ENCODE measurements around the gene DLGAP4. TPM values are rescaled to one million over a fixed set of nuclear protein-coding genes. Genes with fewer than 3 reads are reported as not detected.

The DLGAP4 gene
- polyA plus RNA-seq, 1 donor (not counting 4 experiments of a cell fraction or from before 2014, with no cell fraction given), result 9.6 TPM

GRCh38 chr20:36320898-36321695 lies 15.0 kb downstream of the DLGAP4 start:
- H3K79me2 ChIP-seq (ENCODE audit: control insufficient read depth, insufficient read depth, low read length), result no peaks in the 10 kb centered on the region
- no peak overlapping the region for H3K9ac ChIP-seq (ENCODE audit: control insufficient read depth, extremely low read depth, insufficient read depth, low read length)
- no peaks in the 10 kb centered on the region for H3K9me1 ChIP-seq (ENCODE audit: control insufficient read depth, extremely low read depth, insufficient read depth, low read length)
- FAIRE-seq, result no peak
- no peak overlapping the region for H2AFZ ChIP-seq (ENCODE audit: control insufficient read depth, low read length)
- no peak for TF ChIP-seq CTCF (optimal IDR thresholded peaks at IDR 0.05 in 1 of 3, IDR thresholded peaks at IDR 0.05 in 1 of 3, conservative IDR thresholded peaks at IDR 0.05 in 1 of 3; ENCODE audit: extremely low read depth in 1 of 3, insufficient read depth in 2 of 3, low read length in 3 of 3)
- TF ChIP-seq EZH2 (IDR thresholded peaks at IDR 0.05; ENCODE audit: low read length), result no peak
- H3K9me3 ChIP-seq (ENCODE audit: control insufficient read depth, low read depth, low read length), result no peaks in the 10 kb centered on the region
- H3K4me2 ChIP-seq (ENCODE audit: control insufficient read depth, extremely low read depth, insufficient read depth, low read depth, low read length), result no peak overlapping the region
- dilution Hi-C loops (cut with MboI; ENCODE audit: extremely low pct_ligation_motif_present, low sequenced_read_pairs), result no loop called here
- H3K27me3 ChIP-seq (ENCODE audit: control insufficient read depth, extremely low read depth, insufficient read depth, low read length), result no peaks in the 10 kb centered on the region
- no peaks in the 10 kb centered on the region for H3K4me1 ChIP-seq (ENCODE audit: control insufficient read depth, extremely low read depth, insufficient read depth, low read length)
- H3K27ac ChIP-seq (ENCODE audit: control insufficient read depth, insufficient read depth, low read length), result no peak overlapping the region
- H3K36me3 ChIP-seq (ENCODE audit: control insufficient read depth in 2 of 2, extremely low read depth in 1 of 2, insufficient read depth in 2 of 2, low read length in 2 of 2), result no peaks in the 10 kb centered on the region
- H3K4me3 ChIP-seq (ENCODE audit: control insufficient read depth in 2 of 3, extremely low read depth in 1 of 3, insufficient read depth in 2 of 3, low read depth in 1 of 3, low read length in 3 of 3), result no peak overlapping the region
- H4K20me1 ChIP-seq (ENCODE audit: control insufficient read depth, extremely low read depth, insufficient read depth, low read length), result no peaks in the 10 kb centered on the region
- DNase-seq (ENCODE audit: low read depth, low spot score), result no peak

GRCh38 chr20:36322131-36322530 lies 16.0 kb downstream of the DLGAP4 start:
- no peaks in the 10 kb centered on the region for H3K36me3 ChIP-seq (ENCODE audit: control insufficient read depth in 2 of 2, extremely low read depth in 1 of 2, insufficient read depth in 2 of 2, low read length in 2 of 2)
- DNase-seq (ENCODE audit: low read depth, low spot score) (no peak), FAIRE-seq (no peak)
- H3K27ac ChIP-seq (ENCODE audit: control insufficient read depth, insufficient read depth, low read length), result no peak overlapping the region
- TF ChIP-seq EZH2 (IDR thresholded peaks at IDR 0.05; ENCODE audit: low read length) (no peak), CTCF (optimal IDR thresholded peaks at IDR 0.05 in 1 of 3, IDR thresholded peaks at IDR 0.05 in 1 of 3, conservative IDR thresholded peaks at IDR 0.05 in 1 of 3; ENCODE audit: extremely low read depth in 1 of 3, insufficient read depth in 2 of 3, low read length in 3 of 3) (no peak)
- H3K4me1 ChIP-seq (ENCODE audit: control insufficient read depth, extremely low read depth, insufficient read depth, low read length), result no peaks in the 10 kb centered on the region
- dilution Hi-C loops (cut with MboI; ENCODE audit: extremely low pct_ligation_motif_present, low sequenced_read_pairs), result no loop called here
- H3K9me1 ChIP-seq (ENCODE audit: control insufficient read depth, extremely low read depth, insufficient read depth, low read length), result no peaks in the 10 kb centered on the region
- no peaks in the 10 kb centered on the region for H4K20me1 ChIP-seq (ENCODE audit: control insufficient read depth, extremely low read depth, insufficient read depth, low read length)
- no peak overlapping the region for H3K4me3 ChIP-seq (ENCODE audit: control insufficient read depth in 2 of 3, extremely low read depth in 1 of 3, insufficient read depth in 2 of 3, low read depth in 1 of 3, low read length in 3 of 3)
- no peaks in the 10 kb centered on the region for H3K9me3 ChIP-seq (ENCODE audit: control insufficient read depth, low read depth, low read length)
- H3K9ac ChIP-seq (ENCODE audit: control insufficient read depth, extremely low read depth, insufficient read depth, low read length), result no peak overlapping the region
- no peak overlapping the region for H3K4me2 ChIP-seq (ENCODE audit: control insufficient read depth, extremely low read depth, insufficient read depth, low read depth, low read length)
- no peak overlapping the region for H2AFZ ChIP-seq (ENCODE audit: control insufficient read depth, low read length)
- no peaks in the 10 kb centered on the region for H3K27me3 ChIP-seq (ENCODE audit: control insufficient read depth, extremely low read depth, insufficient read depth, low read length)
- H3K79me2 ChIP-seq (ENCODE audit: control insufficient read depth, insufficient read depth, low read length), result no peaks in the 10 kb centered on the region
